Liver (tissue), 9 donors: ENCODE measurements around the gene NDOR1. TPM values are rescaled to one million over a fixed set of nuclear protein-coding genes. Genes with fewer than 3 reads are reported as not detected.
"Not testable (repeated sequence)": the region's sequence is repeated elsewhere in the genome, so short reads cannot be mapped to it uniquely, and the experiment has no call there.

Source experiments
- DNase-seq: peaks from one replicate; pipeline ENCODE4 v3.0.0-alpha.2; 2017; ENCODE audit warnings: low spot score
- H3K27ac ChIP-seq, 2 donors: one replicate each; pipeline ENCODE4 v1.7.0; 2013; ENCODE audit warnings: inconsistent platforms in 2 of 2, low read length in 2 of 2, control low read depth in 1 of 2, low read depth in 1 of 2, mild to moderate bottlenecking in 1 of 2
- H3K27me3 ChIP-seq, 4 donors: one replicate each; pipeline versions ENCODE4 v1.6.1 to v1.7.0; 2013; ENCODE audit warnings: low read length in 3 of 4, inconsistent platforms in 1 of 4, mild to moderate bottlenecking in 1 of 4, moderate library complexity in 1 of 4; ENCODE audit not compliant: control insufficient read depth in 4 of 4, insufficient read depth in 4 of 4
- H3K36me3 ChIP-seq, 4 donors: one replicate each; pipeline versions ENCODE4 v1.6.1 to v1.7.0; 2013; ENCODE audit warnings: low read length in 3 of 4, mild to moderate bottlenecking in 3 of 4, low read depth in 1 of 4, moderate library complexity in 1 of 4; ENCODE audit not compliant: control insufficient read depth in 4 of 4, insufficient read depth in 3 of 4
- H3K4me1 ChIP-seq, 4 donors: one replicate each; pipeline versions ENCODE4 v1.6.1 to v1.7.0; 2013; ENCODE audit warnings: low read length in 3 of 4, mild to moderate bottlenecking in 3 of 4, moderate library complexity in 1 of 4; ENCODE audit not compliant: control insufficient read depth in 4 of 4, insufficient read depth in 4 of 4
- H3K4me3 ChIP-seq, 3 donors: one replicate each; pipeline versions ENCODE4 v1.6.1 to v1.7.0; 2013; ENCODE audit warnings: low read length in 3 of 3, control low read depth in 1 of 3, low read depth in 1 of 3, mild to moderate bottlenecking in 1 of 3
- H3K9ac ChIP-seq, 2 donors: one replicate each; pipeline ENCODE4 v1.7.0; 2013; ENCODE audit warnings: low read length in 2 of 2, mild to moderate bottlenecking in 2 of 2, moderate library complexity in 2 of 2, control low read depth in 1 of 2, low read depth in 1 of 2
- H3K9me3 ChIP-seq, 4 donors: one replicate each; pipeline versions ENCODE4 v1.6.1 to v1.7.0; 2013; ENCODE audit warnings: low read length in 3 of 4; ENCODE audit not compliant: control insufficient read depth in 4 of 4
- FOXA1 ChIP-seq: IDR thresholded peaks from 2 replicates; pipeline ENCODE4 v1.6.1; 2016; ENCODE audit warnings: antibody characterized with exemption
- FOXA2 ChIP-seq: IDR thresholded peaks from 2 replicates; pipeline ENCODE4 v1.6.1; 2016; ENCODE audit warnings: antibody characterized with exemption
- GABPA ChIP-seq, 2 donors: IDR thresholded peaks in 1 of 2; conservative IDR thresholded peaks in 1 of 2; 2 replicates each; pipeline ENCODE4 v1.6.1; 2016; ENCODE audit warnings: antibody characterized with exemption in 2 of 2, mild to moderate bottlenecking in 1 of 2, moderate library complexity in 1 of 2
- HNF4A ChIP-seq, 2 donors: conservative IDR thresholded peaks; 2 replicates each; pipeline ENCODE4 v1.6.1; 2016; ENCODE audit warnings: antibody characterized with exemption in 2 of 2, mild to moderate bottlenecking in 2 of 2
- HNF4G ChIP-seq: IDR thresholded peaks from 2 replicates; pipeline ENCODE4 v1.6.1; 2016; ENCODE audit warnings: antibody characterized with exemption
- JUND ChIP-seq, 2 donors: IDR thresholded peaks; 2 replicates each; pipeline ENCODE4 v1.6.1; 2016; ENCODE audit warnings: antibody characterized with exemption in 2 of 2
- RAD21 ChIP-seq, 2 donors: IDR thresholded peaks; 2 replicates each; pipeline ENCODE4 v1.6.1; 2016; ENCODE audit warnings: antibody characterized with exemption in 2 of 2, mild to moderate bottlenecking in 2 of 2
- SP1 ChIP-seq: IDR thresholded peaks from 2 replicates; pipeline ENCODE4 v1.6.1; 2018; ENCODE audit warnings: antibody characterized with exemption, mild to moderate bottlenecking
- YY1 ChIP-seq: IDR thresholded peaks from 2 replicates; pipeline ENCODE4 v1.6.1; 2016; ENCODE audit warnings: antibody characterized with exemption, mild to moderate bottlenecking
- WGBS: extraction: QIAGEN DNeasy Blood & Tissue Kit; methylation state at CpG from one replicate; pipeline ENCODE4 v1.1.7; 2013; 5-methylcytosine and 5-hydroxymethylcytosine counted together
- polyA plus RNA-seq, 2 donors: library from polyadenylated mRNA; stranded (reverse) in 1 of 2; unstranded in 1 of 2; fragments of 200-250 nt in 1 of 2; fragments of >200 nt in 1 of 2; fragmentation: Nextera tagmentation in 1 of 2; extraction: Ambion mirVana in 1 of 2; gene quantifications; one replicate each; pipeline versions ENCODE4 v1.2.1 to v1.2.3, GENCODE V29; 2013 to 2015
- total RNA-seq, 2 donors: library from RNA; depleted of rRNA; stranded (reverse); fragments of >200 nt; gene quantifications; one replicate each; pipeline ENCODE4 v1.2.3, GENCODE V29; 2014
- TF ChIP-seq, protein P1 (sequence below): IDR thresholded peaks from 2 replicates; pipeline ENCODE4 v1.6.1; 2016; ENCODE audit warnings: antibody characterized with exemption
- TF ChIP-seq, protein P2 (sequence below): fragments of 150-350 bp; IDR thresholded peaks from 2 replicates; pipeline ENCODE4 v1.5.1; 2017; ENCODE audit warnings: improper control_type of control experiment, low read depth, low read length; ENCODE audit not compliant: missing input control
- TF ChIP-seq, protein P3 (sequence below): IDR thresholded peaks from 2 replicates; pipeline ENCODE4 v1.6.1; 2016; ENCODE audit warnings: antibody characterized with exemption
- donor health status: healthy.
- donor health status: healthy.
- donor health status: healthy.
- donor health status: healthy.
- donor health status: healthy.

NDOR1 gene
- total and polyA plus RNA-seq, 4 donors = 2.5 to 4.7 (median 3.2) TPM

DNA sequence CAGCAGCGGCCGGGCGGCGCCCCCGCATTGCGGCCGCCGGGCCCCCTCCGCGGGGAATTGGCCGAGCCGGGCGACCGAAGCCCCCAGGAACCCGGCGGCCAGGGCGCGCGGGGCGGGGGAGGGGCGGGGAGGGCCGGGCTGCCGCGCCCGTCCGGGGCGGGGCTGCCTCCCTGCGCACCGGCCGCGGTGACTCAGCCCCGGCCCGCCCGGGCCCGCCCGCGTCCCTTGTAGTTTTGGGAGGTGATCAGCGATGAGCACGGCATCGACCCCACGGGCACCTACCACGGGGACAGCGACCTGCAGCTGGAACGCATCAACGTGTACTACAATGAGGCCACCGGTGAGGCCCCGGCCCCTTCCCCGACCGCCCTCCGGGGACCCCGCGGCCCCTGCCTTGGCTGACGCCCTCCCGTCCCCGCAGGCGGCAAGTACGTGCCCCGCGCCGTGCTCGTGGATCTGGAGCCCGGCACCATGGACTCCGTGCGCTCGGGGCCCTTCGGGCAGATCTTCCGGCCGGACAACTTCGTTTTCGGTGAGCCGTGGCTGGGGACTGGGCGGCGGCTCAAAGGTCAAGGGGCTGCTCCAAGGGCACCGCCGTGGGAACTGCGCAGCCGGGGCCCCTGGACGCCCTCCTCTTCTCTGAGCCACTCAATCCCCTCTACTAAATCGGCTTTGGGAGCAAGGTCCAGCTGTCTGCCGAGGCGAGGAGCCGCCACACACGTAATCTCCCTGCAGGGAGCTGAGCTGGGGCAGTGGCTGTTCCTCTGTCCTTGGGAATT is 36.2 kb downstream of the NDOR1 start:
- peak; percentile 16 to 48 for TF ChIP-seq HNF4A (conservative IDR thresholded peaks at IDR 0.05)
- TF ChIP-seq, protein P1, sequence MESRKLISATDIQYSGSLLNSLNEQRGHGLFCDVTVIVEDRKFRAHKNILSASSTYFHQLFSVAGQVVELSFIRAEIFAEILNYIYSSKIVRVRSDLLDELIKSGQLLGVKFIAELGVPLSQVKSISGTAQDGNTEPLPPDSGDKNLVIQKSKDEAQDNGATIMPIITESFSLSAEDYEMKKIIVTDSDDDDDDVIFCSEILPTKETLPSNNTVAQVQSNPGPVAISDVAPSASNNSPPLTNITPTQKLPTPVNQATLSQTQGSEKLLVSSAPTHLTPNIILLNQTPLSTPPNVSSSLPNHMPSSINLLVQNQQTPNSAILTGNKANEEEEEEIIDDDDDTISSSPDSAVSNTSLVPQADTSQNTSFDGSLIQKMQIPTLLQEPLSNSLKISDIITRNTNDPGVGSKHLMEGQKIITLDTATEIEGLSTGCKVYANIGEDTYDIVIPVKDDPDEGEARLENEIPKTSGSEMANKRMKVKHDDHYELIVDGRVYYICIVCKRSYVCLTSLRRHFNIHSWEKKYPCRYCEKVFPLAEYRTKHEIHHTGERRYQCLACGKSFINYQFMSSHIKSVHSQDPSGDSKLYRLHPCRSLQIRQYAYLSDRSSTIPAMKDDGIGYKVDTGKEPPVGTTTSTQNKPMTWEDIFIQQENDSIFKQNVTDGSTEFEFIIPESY = no peak
- peak overlapping the region in 1 of 2 donors; percentile 82 for H3K9ac ChIP-seq

DNA sequence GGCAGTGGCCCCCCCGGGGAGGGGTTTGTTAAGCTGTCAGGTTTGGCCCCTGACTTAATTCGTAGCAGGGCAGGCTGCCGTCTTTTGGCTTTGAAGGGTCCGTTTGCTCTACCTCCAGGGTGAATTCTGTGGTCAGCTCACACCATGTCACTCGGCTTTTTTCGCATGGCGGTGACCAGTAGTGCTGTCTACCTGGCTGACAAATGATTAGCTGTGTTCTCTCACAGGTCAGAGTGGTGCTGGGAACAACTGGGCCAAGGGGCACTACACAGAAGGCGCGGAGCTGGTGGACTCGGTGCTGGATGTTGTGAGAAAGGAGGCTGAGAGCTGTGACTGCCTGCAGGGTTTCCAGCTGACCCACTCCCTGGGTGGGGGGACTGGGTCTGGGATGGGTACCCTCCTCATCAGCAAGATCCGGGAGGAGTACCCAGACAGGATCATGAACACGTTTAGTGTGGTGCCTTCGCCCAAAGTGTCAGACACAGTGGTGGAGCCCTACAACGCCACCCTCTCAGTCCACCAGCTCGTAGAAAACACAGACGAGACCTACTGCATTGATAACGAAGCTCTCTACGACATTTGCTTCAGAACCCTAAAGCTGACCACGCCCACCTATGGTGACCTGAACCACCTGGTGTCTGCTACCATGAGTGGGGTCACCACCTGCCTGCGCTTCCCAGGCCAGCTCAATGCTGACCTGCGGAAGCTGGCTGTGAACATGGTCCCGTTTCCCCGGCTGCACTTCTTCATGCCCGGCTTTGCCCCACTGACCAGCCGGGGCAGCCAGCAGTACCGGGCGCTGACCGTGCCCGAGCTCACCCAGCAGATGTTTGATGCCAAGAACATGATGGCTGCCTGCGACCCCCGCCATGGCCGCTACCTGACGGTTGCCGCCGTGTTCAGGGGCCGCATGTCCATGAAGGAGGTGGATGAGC is 37.0 kb downstream of the NDOR1 start:
- TF ChIP-seq FOXA2 (no peak), YY1 (no peak), HNF4G (no peak), GABPA (IDR thresholded peaks at IDR 0.05 in 1 of 2, conservative IDR thresholded peaks at IDR 0.05 in 1 of 2) (no peak), JUND (IDR thresholded peaks at IDR 0.05) (no peak), FOXA1 (no peak), SP1 (no peak), RAD21 (IDR thresholded peaks at IDR 0.05) (no peak)
- TF ChIP-seq, protein P1 = no peak
- TF ChIP-seq, protein P2, sequence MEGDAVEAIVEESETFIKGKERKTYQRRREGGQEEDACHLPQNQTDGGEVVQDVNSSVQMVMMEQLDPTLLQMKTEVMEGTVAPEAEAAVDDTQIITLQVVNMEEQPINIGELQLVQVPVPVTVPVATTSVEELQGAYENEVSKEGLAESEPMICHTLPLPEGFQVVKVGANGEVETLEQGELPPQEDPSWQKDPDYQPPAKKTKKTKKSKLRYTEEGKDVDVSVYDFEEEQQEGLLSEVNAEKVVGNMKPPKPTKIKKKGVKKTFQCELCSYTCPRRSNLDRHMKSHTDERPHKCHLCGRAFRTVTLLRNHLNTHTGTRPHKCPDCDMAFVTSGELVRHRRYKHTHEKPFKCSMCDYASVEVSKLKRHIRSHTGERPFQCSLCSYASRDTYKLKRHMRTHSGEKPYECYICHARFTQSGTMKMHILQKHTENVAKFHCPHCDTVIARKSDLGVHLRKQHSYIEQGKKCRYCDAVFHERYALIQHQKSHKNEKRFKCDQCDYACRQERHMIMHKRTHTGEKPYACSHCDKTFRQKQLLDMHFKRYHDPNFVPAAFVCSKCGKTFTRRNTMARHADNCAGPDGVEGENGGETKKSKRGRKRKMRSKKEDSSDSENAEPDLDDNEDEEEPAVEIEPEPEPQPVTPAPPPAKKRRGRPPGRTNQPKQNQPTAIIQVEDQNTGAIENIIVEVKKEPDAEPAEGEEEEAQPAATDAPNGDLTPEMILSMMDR = no peak
- TF ChIP-seq, protein P3, sequence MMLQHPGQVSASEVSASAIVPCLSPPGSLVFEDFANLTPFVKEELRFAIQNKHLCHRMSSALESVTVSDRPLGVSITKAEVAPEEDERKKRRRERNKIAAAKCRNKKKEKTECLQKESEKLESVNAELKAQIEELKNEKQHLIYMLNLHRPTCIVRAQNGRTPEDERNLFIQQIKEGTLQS = no peak
- H3K9ac ChIP-seq = peak overlapping the region in 1 of 2 donors; percentile 82
- H3K27ac ChIP-seq = peak overlapping the region; percentile 66 to 75
- no peak for DNase-seq
- 75% methylated on average over 36 of the region's 36 CpGs for WGBS
- H3K27me3 ChIP-seq = no peaks in the 10 kb centered on the region
- peaks cover 2 to 42% (median 16%) of the 10 kb centered on the region in 4 donors for H3K4me1 ChIP-seq
- H3K9me3 ChIP-seq = no peaks in the 10 kb centered on the region
- H3K4me3 ChIP-seq = peak overlapping the region; percentile 77 to 97 (median 88)
- H3K36me3 ChIP-seq = peaks cover 0 to 11% (median 5%) of the 10 kb centered on the region in 4 donors

More for the DNA sequence above, 36.2 kb downstream of the NDOR1 start:
- Histone ChIP-seq H3K27me3 (no peaks in the 10 kb centered on the region), H3K4me3 (peak overlapping the region; percentile 77 to 97 (median 88)), H3K27ac (peak overlapping the region; percentile 66 to 80), H3K4me1 (peaks cover 3 to 42% (median 17%) of the 10 kb centered on the region in 4 donors), H3K36me3 (peaks cover 0 to 11% (median 5%) of the 10 kb centered on the region in 4 donors), H3K9me3 (no peaks in the 10 kb centered on the region)
- DNase-seq = peak; percentile 73
- WGBS = under 1% methylated on average over 83 of the region's 83 CpGs

DNA sequence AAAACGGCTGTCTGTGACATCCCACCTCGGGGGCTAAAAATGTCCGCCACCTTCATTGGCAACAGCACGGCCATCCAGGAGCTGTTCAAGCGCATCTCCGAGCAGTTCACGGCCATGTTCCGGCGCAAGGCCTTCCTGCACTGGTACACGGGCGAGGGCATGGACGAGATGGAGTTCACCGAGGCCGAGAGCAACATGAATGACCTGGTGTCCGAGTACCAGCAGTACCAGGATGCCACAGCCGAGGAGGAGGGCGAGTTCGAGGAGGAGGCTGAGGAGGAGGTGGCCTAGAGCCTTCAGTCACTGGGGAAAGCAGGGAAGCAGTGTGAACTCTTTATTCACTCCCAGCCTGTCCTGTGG is 37.7 kb downstream of the NDOR1 start:
- 93% methylated on average over 18 of the region's 18 CpGs for WGBS
- DNase-seq, H3K9me3 ChIP-seq, H3K9ac ChIP-seq, H3K27ac ChIP-seq, H3K4me3 ChIP-seq, H3K27me3 ChIP-seq: not testable (repeated sequence)
- H3K4me1 ChIP-seq = peaks cover 2 to 35% (median 16%) of the 10 kb centered on the region in 4 donors
- peaks cover 0 to 11% (median 5%) of the 10 kb centered on the region in 4 donors for H3K36me3 ChIP-seq
